K562 (cell line): Measurements from ENCODE around the gene GDF2. TPM values are rescaled to one million over a fixed set of nuclear protein-coding genes. Genes with fewer than 3 reads are reported as not detected.

Source experiments
- ATAC-seq: fragments of 200-7000 bp; cut with Tn5 transposase; 3 replicates; pipeline ENCODE4 v1.9.1; 2020; ENCODE audit warnings: moderate library complexity
- BruUV-seq: library from RNA; stranded (reverse); fragments of 400-500 nt; replicated peaks from 2 replicates; lab custom pipeline; 2021; lab: Mats Ljungman, UMichigan
- CTCF ChIA-PET: fragments of 300-600 bp; formaldehyde crosslinking; extraction: SDS; loops from one replicate; lab custom pipeline; 2021; ENCODE audit warnings: low intra/inter-chr PET ratio; lab: Yijun Ruan, JAX
- POLR2A ChIA-PET: fragments of 300-600, 350-650 bp; sonication (Branson Sonifier 250); formaldehyde crosslinking; extraction: SDS; loops from one replicate; lab custom pipeline; 2021; ENCODE audit warnings: antibody characterized with exemption, inconsistent platforms; lab: Yijun Ruan, JAX
- DNase-seq, 4 experiments: peaks; one replicate each; pipeline versions ENCODE4 v3.0.0 to v3.0.0-alpha.2; 2011 to 2018; ENCODE audit warnings: low spot score in 3 of 4, mixed read lengths in 3 of 4; ENCODE audit errors: extremely low read depth in 1 of 4
- FAIRE-seq: peaks from 2 replicates; lab custom pipeline; 2011; peaks lifted over from hg19 to GRCh38; lab: Jason Lieb, UNC
- H2AFZ ChIP-seq: 2 replicates; pipeline ENCODE4 v1.6.0; 2011; ENCODE audit warnings: low read depth, low read length, control low read depth, inconsistent platforms
- H3K27ac ChIP-seq: fragments of 200-600 bp; 3 replicates; pipeline ENCODE4 v1.8.0; 2011; ENCODE audit warnings: low read depth, mild to moderate bottlenecking, control low read depth, inconsistent platforms, low read length, moderate library complexity, mixed read lengths; ENCODE audit errors: extremely low read depth
- H3K27me3 ChIP-seq, 2 experiments: fragments of 300-600 bp in 1 of 2; 2 replicates in 1 of 2; 3 replicates in 1 of 2; pipeline versions ENCODE4 v1.6.0 to v1.8.0; 2011; ENCODE audit warnings: inconsistent platforms in 2 of 2, low read length in 2 of 2, mild to moderate bottlenecking in 1 of 2, mixed read lengths in 1 of 2, moderate library complexity in 1 of 2; ENCODE audit not compliant: control insufficient read depth in 2 of 2, insufficient read depth in 2 of 2
- H3K36me3 ChIP-seq: fragments of 300-600 bp; 3 replicates; pipeline ENCODE4 v1.8.0; 2011; ENCODE audit warnings: mild to moderate bottlenecking, low read length, inconsistent platforms; ENCODE audit not compliant: control insufficient read depth, insufficient read depth
- H3K4me1 ChIP-seq, 2 experiments: fragments of 200-600 bp in 1 of 2; replicated peaks in 1 of 2; 2 replicates in 1 of 2; 3 replicates in 1 of 2; pipeline versions ENCODE4 v1.5.1 to v1.8.0; 2011; ENCODE audit warnings: inconsistent platforms in 2 of 2, low read length in 2 of 2, mild to moderate bottlenecking in 1 of 2, mixed read lengths in 1 of 2, moderate library complexity in 1 of 2; ENCODE audit not compliant: control insufficient read depth in 2 of 2, insufficient read depth in 2 of 2
- H3K4me2 ChIP-seq: 2 replicates; pipeline ENCODE4 v1.6.1; 2011; ENCODE audit warnings: low read length, control low read depth, inconsistent platforms, mixed read lengths; ENCODE audit not compliant: insufficient read depth
- H3K4me3 ChIP-seq: fragments of 200-600 bp; sonication (generic), shearing (Covaris generic); 2 replicates; pipeline ENCODE4 v1.5.1; 2016; ENCODE audit warnings: control low read depth, inconsistent platforms
- H3K79me2 ChIP-seq: fragments of 200-600 bp; 3 replicates; pipeline ENCODE4 v1.8.0; 2011; ENCODE audit warnings: low read length, inconsistent platforms; ENCODE audit not compliant: control insufficient read depth, insufficient read depth
- H3K9ac ChIP-seq, 2 experiments: 2 replicates each; pipeline versions ENCODE4 v1.6.0 to v1.6.1; 2011; ENCODE audit warnings: low read depth in 2 of 2, low read length in 2 of 2, control low read depth in 1 of 2, inconsistent platforms in 1 of 2, mild to moderate bottlenecking in 1 of 2, mixed read lengths in 1 of 2; ENCODE audit not compliant: insufficient read depth in 1 of 2
- H3K9me1 ChIP-seq: one replicate; pipeline ENCODE4 v1.6.0; 2011; ENCODE audit warnings: inconsistent platforms, mild to moderate bottlenecking, low read length, moderate library complexity; ENCODE audit not compliant: control insufficient read depth, insufficient read depth
- H3K9me3 ChIP-seq: replicated peaks from 2 replicates; pipeline ENCODE4 v1.5.1; 2011; ENCODE audit warnings: low read depth, low read length, inconsistent platforms; ENCODE audit not compliant: control insufficient read depth, insufficient read depth
- H4K20me1 ChIP-seq: replicated peaks from 2 replicates; pipeline ENCODE4 v1.6.1; 2011; ENCODE audit warnings: low read length, inconsistent platforms, mixed read lengths; ENCODE audit not compliant: control insufficient read depth, insufficient read depth
- CC2D1A ChIP-seq: fragments of 450-650 bp; IDR thresholded peaks from 2 replicates; pipeline ENCODE4 v1.6.1; 2017; ENCODE audit warnings: mild to moderate bottlenecking
- FOXK1 ChIP-seq: sonication (generic); formaldehyde crosslinking; IDR thresholded peaks from 2 replicates; pipeline ENCODE4 v1.8.0; 2022; ENCODE audit warnings: missing genetic modification reagents, mild to moderate bottlenecking, borderline replicate concordance
- HMG20A ChIP-seq: fragments of 450-650 bp; formaldehyde crosslinking; conservative IDR thresholded peaks from 2 replicates; pipeline ENCODE4 v1.4.0; 2020; ENCODE audit warnings: mild to moderate bottlenecking, mixed read lengths
- KDM4B ChIP-seq, 2 experiments: fragments of 450-650 bp in 1 of 2; sonication (generic) in 1 of 2; IDR thresholded peaks; 2 replicates each; pipeline ENCODE4 v1.6.1; 2016 to 2017; ENCODE audit warnings: borderline replicate concordance in 2 of 2, antibody characterized with exemption in 1 of 2, low read depth in 1 of 2, mild to moderate bottlenecking in 1 of 2
- MBD2 ChIP-seq: sonication (generic); IDR thresholded peaks from 2 replicates; pipeline ENCODE4 v1.6.1; 2016; ENCODE audit warnings: low read depth, borderline replicate concordance
- PTBP1 ChIP-seq: fragments of 200-400 bp; formaldehyde crosslinking; IDR thresholded peaks from 2 replicates; pipeline ENCODE4 v1.6.1; 2017; ENCODE audit warnings: low read depth, low read length
- SMAD3 ChIP-seq: fragments of 450-650 bp; formaldehyde crosslinking; conservative IDR thresholded peaks from 2 replicates; pipeline ENCODE4 v1.4.0; 2020; ENCODE audit warnings: mild to moderate bottlenecking
- STAG1 ChIP-seq: sonication (generic); formaldehyde crosslinking; IDR thresholded peaks from 2 replicates; pipeline ENCODE4 v1.5.0; 2020; ENCODE audit warnings: missing genetic modification reagents, borderline replicate concordance
- TAF9B ChIP-seq: fragments of 450-650 bp; IDR thresholded peaks from 2 replicates; pipeline ENCODE4 v1.6.1; 2018; ENCODE audit warnings: mild to moderate bottlenecking; ENCODE audit not compliant: partially characterized antibody
- THAP12 ChIP-seq: fragments of 250-450 bp; sonication (Bioruptor Pico); IDR thresholded peaks from 2 replicates; pipeline ENCODE4 v1.9.0; 2021; ENCODE audit warnings: mild to moderate bottlenecking, inconsistent platforms
- ZNF41 ChIP-seq: fragments of 250-450 bp; sonication (Bioruptor Pico); conservative IDR thresholded peaks from 2 replicates; pipeline ENCODE4 v1.4.0; 2020; ENCODE audit warnings: mild to moderate bottlenecking
- WGBS: fragments of 100-300 bp; shearing (Covaris generic); methylation state at CpG from one replicate; pipeline ENCODE4 v1.1.6; 2016; ENCODE audit warnings: low coverage, mixed read lengths; ENCODE audit not compliant: insufficient coverage; ENCODE audit errors: missing lambda C conversion rate; 5-methylcytosine and 5-hydroxymethylcytosine counted together
- in situ Hi-C: fragments of 300-500 bp; cut with MboI; formaldehyde crosslinking; loops from 4 replicates; pipeline ENCODE4 v1.15.0; 2018; ENCODE audit warnings: inconsistent platforms, mixed read lengths
- intact Hi-C: fragments of 100-400 bp; cut with micrococcal nuclease; formaldehyde crosslinking; loops from 2 replicates; pipeline ENCODE4 v1.14.2; 2022
- polyA plus RNA-seq, 8 experiments: library from polyadenylated mRNA; depleted of rRNA in 4 of 8; stranded (reverse) in 5 of 8; unstranded in 3 of 8; fragments of >200 nt; fragmentation: Nextera tagmentation in 2 of 8; fragmentation: Illumina TruSeq in 1 of 8; extraction: Ambion mirVana in 2 of 8; extraction: Trizol in 1 of 8; gene quantifications; 2 replicates each; pipeline versions ENCODE4 v1.2.1 to v1.2.3, GENCODE V29; 2011 to 2014; ENCODE audit warnings: inconsistent platforms in 1 of 8, missing spikeins in 1 of 8
- total RNA-seq, 7 experiments: library from RNA; depleted of rRNA in 6 of 7; stranded (reverse); fragments of >200 nt in 6 of 7; fragmentation: Illumina TruSeq in 2 of 7; extraction: Trizol in 2 of 7; gene quantifications; 2 replicates each; pipeline versions ENCODE4 v1.2.1 to v1.2.3, GENCODE V29; 2011 to 2021; ENCODE audit warnings: low replicate concordance in 1 of 7
- TF ChIP-seq, protein P1 (sequence below), 3 experiments: fragments of 200-800 bp in 1 of 3; sonication (Bioruptor generic) in 1 of 3; sonication (generic) in 1 of 3; formaldehyde crosslinking in 1 of 3; IDR thresholded peaks; 2 replicates each; pipeline versions ENCODE4 v1.6.1 to v1.8.0; 2016 to 2022; ENCODE audit warnings: mild to moderate bottlenecking in 2 of 3, missing compliant biosample characterization in 2 of 3, missing genetic modification characterization in 2 of 3, missing genetic modification reagents in 1 of 3

GDF2 gene
- total and polyA plus RNA-seq, 9 of the 15 experiments (the other 6 are each of a cell fraction or from before 2014, with no cell fraction given): 0.08 to 0.58 (median 0.27) TPM; not detected in 2

- intact Hi-C loops (no loop called here), in situ Hi-C loops (no loop called here)
- DNase-seq (no peak), FAIRE-seq (no peak), ATAC-seq (no peak)
- H2AFZ ChIP-seq: no peak overlapping the region
- BruUV-seq: no TSS peak
- no peaks in the 10 kb centered on the region for H4K20me1 ChIP-seq
- ChIA-PET CTCF (no interaction called here), POLR2A (interaction anchor here (0.7 kb wide), 2 partner anchors 30 to 259 kb away, joined by 3 read pairs; no protein-coding TSS in a partner anchor)
- H3K27me3 ChIP-seq: no peaks in the 10 kb centered on the region; a peak in 1 of 5 replicates
- H3K9ac ChIP-seq: no peak overlapping the region
- no peak overlapping the region for H3K4me2 ChIP-seq
- no peak overlapping the region for H3K4me3 ChIP-seq
- H3K9me1 ChIP-seq: no peaks in the 10 kb centered on the region
- TF ChIP-seq SMAD3 (CRISPR knock-in tag) (no peak), PTBP1 (no peak), MBD2 (no peak), STAG1 (no peak), CC2D1A (no peak), FOXK1 (CRISPR knock-in tag) (no peak), KDM4B (IDR thresholded peaks at IDR 0.05; ENCODE audit: borderline replicate concordance in 2 of 2, low read depth in 1 of 2) (no peak), ZNF41 (CRISPR knock-in tag) (no peak), THAP12 (CRISPR knock-in tag) (no peak), TAF9B (no peak), HMG20A (CRISPR knock-in tag) (no peak)
- TF ChIP-seq, protein P1, sequence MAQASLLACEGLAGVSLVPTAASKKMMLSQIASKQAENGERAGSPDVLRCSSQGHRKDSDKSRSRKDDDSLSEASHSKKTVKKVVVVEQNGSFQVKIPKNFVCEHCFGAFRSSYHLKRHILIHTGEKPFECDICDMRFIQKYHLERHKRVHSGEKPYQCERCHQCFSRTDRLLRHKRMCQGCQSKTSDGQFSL (CRISPR knock-in tag; IDR thresholded peaks at IDR 0.05): no peak
- TF ChIP-seq, protein P1 (tag; IDR thresholded peaks at IDR 0.05): no peak
- no peaks in the 10 kb centered on the region for H3K36me3 ChIP-seq
- WGBS: 42% methylated on average over 8 of the region's 8 CpGs
- no peaks in the 10 kb centered on the region for H3K9me3 ChIP-seq
- H3K79me2 ChIP-seq: no peaks in the 10 kb centered on the region
- peaks cover 24 to 35% of the 10 kb centered on the region in 2 experiments for H3K4me1 ChIP-seq
- H3K27ac ChIP-seq: no peak overlapping the region
These were observed 12.4 kb downstream of the GDF2 start for GRCh38 chr10:47334466-47335295.
